MM.1S (cell line): ENCODE data around the gene UGGT2.

Experiments
- DNase-seq: peaks from one replicate; pipeline ENCODE4 v3.0.0-alpha.2; 2015
- H2AFZ ChIP-seq: fragments of 300-600 bp; sonication (generic); 2 replicates; pipeline ENCODE4 v1.6.0; 2016; ENCODE audit warnings: antibody characterized with exemption, low read length
- H3F3A ChIP-seq: fragments of 300-600 bp; sonication (generic); 2 replicates; pipeline ENCODE4 v1.6.1; 2016; ENCODE audit warnings: mild to moderate bottlenecking, antibody characterized with exemption, low read length, moderate library complexity, mixed read lengths; ENCODE audit not compliant: insufficient read depth
- H3K27ac ChIP-seq: fragments of 300-600 bp; sonication (generic); 2 replicates; pipeline ENCODE4 v1.5.1; 2016; ENCODE audit warnings: mild to moderate bottlenecking, low read length
- H3K27me3 ChIP-seq: fragments of 300-600 bp; sonication (generic); replicated peaks from 2 replicates; pipeline ENCODE4 v1.6.0; 2016; ENCODE audit warnings: low read length; ENCODE audit not compliant: insufficient read depth
- H3K36me3 ChIP-seq: fragments of 300-600 bp; sonication (generic); replicated peaks from 2 replicates; pipeline ENCODE4 v1.6.1; 2016; ENCODE audit warnings: mild to moderate bottlenecking, low read length, mixed read lengths; ENCODE audit not compliant: insufficient read depth
- H3K4me1 ChIP-seq: fragments of 300-600 bp; sonication (generic); 2 replicates; pipeline ENCODE4 v1.6.1; 2016; ENCODE audit warnings: low read length, mixed read lengths
- H3K4me2 ChIP-seq: fragments of 300-600 bp; sonication (generic); 2 replicates; pipeline ENCODE4 v1.6.0; 2016; ENCODE audit warnings: low read depth, low read length
- H3K4me3 ChIP-seq: fragments of 300-600 bp; sonication (generic); 2 replicates; pipeline ENCODE4 v1.5.1; 2016; ENCODE audit warnings: low read length, mixed read lengths
- H3K79me2 ChIP-seq: fragments of 300-600 bp; sonication (generic); 2 replicates; pipeline ENCODE4 v1.6.1; 2016; ENCODE audit warnings: mixed run types, low read length, mixed read lengths
- H3K9ac ChIP-seq: fragments of 300-600 bp; sonication (generic); 2 replicates; pipeline ENCODE4 v1.6.1; 2016; ENCODE audit warnings: low read length, mixed read lengths
- H3K9me2 ChIP-seq: fragments of 300-600 bp; sonication (generic); replicated peaks from 2 replicates; pipeline ENCODE4 v1.6.1; 2016; ENCODE audit warnings: mild to moderate bottlenecking, low read length, mixed read lengths; ENCODE audit not compliant: insufficient read depth
- H3K9me3 ChIP-seq: fragments of 300-600 bp; sonication (generic); replicated peaks from 2 replicates; pipeline ENCODE4 v1.6.1; 2016; ENCODE audit warnings: mild to moderate bottlenecking, low read length, mixed read lengths; ENCODE audit not compliant: insufficient read depth
- H4K20me1 ChIP-seq: fragments of 300-600 bp; sonication (generic); 2 replicates; pipeline ENCODE4 v1.6.1; 2016; ENCODE audit warnings: mild to moderate bottlenecking, low read length, moderate library complexity, mixed read lengths; ENCODE audit not compliant: insufficient read depth
- CTCF ChIP-seq: fragments of 300-600 bp; sonication (generic); IDR thresholded peaks from 2 replicates; pipeline ENCODE4 v1.5.1; 2016; ENCODE audit warnings: antibody characterized with exemption, low read length, mixed read lengths
- EZH2 ChIP-seq: fragments of 300-600 bp; sonication (generic); optimal IDR thresholded peaks from 2 replicates; pipeline ENCODE3; 2017; ENCODE audit warnings: low read depth, mild to moderate bottlenecking, antibody characterized with exemption, low read length, mixed read lengths
- EZH2phosphoT487 ChIP-seq: fragments of 300-600 bp; sonication (generic); IDR thresholded peaks from 2 replicates; pipeline ENCODE4 v1.6.1; 2018; ENCODE audit warnings: antibody characterized with exemption, low read length

UGGT2 gene

GRCh38 chr13:95950103-95950502 is 103.1 kb downstream of the UGGT2 start:
- no peak for DNase-seq
- no peak overlapping the region for H3K27ac ChIP-seq
- no peaks in the 10 kb centered on the region for H3K9me3 ChIP-seq
- H3K4me2 ChIP-seq = no peak overlapping the region
- no peaks in the 10 kb centered on the region; the same call in 1 of the 2 replicates for H3K36me3 ChIP-seq
- no peaks in the 10 kb centered on the region for H3K9me2 ChIP-seq
- H3K79me2 ChIP-seq = no peaks in the 10 kb centered on the region
- H3F3A ChIP-seq = no peaks in the 10 kb centered on the region
- H2AFZ ChIP-seq = no peak overlapping the region
- no peak overlapping the region for H3K9ac ChIP-seq
- H3K27me3 ChIP-seq = no peaks in the 10 kb centered on the region
- H4K20me1 ChIP-seq = 0 out of 2 replicates have a peak, but pooled peaks cover 3% of the 10 kb centered on the region
- peaks cover under 1% of the 10 kb centered on the region; the same call in 1 of the 2 replicates for H3K4me1 ChIP-seq
- TF ChIP-seq EZH2phosphoT487 (no peak), CTCF (no peak), EZH2 (no peak)
- no peak overlapping the region for H3K4me3 ChIP-seq

GRCh38 chr13:95948656-95949055 is 104.5 kb downstream of the UGGT2 start:
- Histone ChIP-seq H3K4me1 (no peaks in the 10 kb centered on the region), H3F3A (no peaks in the 10 kb centered on the region), H3K9me2 (no peaks in the 10 kb centered on the region), H3K27ac (no peak overlapping the region), H3K4me3 (no peak overlapping the region), H3K79me2 (no peaks in the 10 kb centered on the region), H3K9me3 (no peaks in the 10 kb centered on the region), H3K36me3 (no peaks in the 10 kb centered on the region; the same call in 1 of the 2 replicates), H3K4me2 (no peak overlapping the region), H3K9ac (no peak overlapping the region), H3K27me3 (no peaks in the 10 kb centered on the region), H4K20me1 (0 out of 2 replicates have a peak, but pooled peaks cover 3% of the 10 kb centered on the region), H2AFZ (no peak overlapping the region)
- no peak for TF ChIP-seq EZH2
- TF ChIP-seq EZH2phosphoT487 = no peak
- TF ChIP-seq CTCF = no peak
- no peak for DNase-seq

GRCh38 chr13:95937714-95938320 is 115.4 kb downstream of the UGGT2 start:
- H3F3A ChIP-seq = no peaks in the 10 kb centered on the region
- no peak overlapping the region for H3K4me3 ChIP-seq
- H3K4me1 ChIP-seq = no peaks in the 10 kb centered on the region
- H4K20me1 ChIP-seq = no peaks in the 10 kb centered on the region
- no peaks in the 10 kb centered on the region for H3K79me2 ChIP-seq
- no peak for DNase-seq
- no peak overlapping the region for H3K4me2 ChIP-seq
- no peaks in the 10 kb centered on the region for H3K9me3 ChIP-seq
- no peaks in the 10 kb centered on the region for H3K36me3 ChIP-seq
- no peak overlapping the region for H2AFZ ChIP-seq
- H3K9me2 ChIP-seq = no peaks in the 10 kb centered on the region
- H3K27me3 ChIP-seq = no peaks in the 10 kb centered on the region
- TF ChIP-seq EZH2phosphoT487 (no peak), EZH2 (no peak), CTCF (no peak)
- no peak overlapping the region for H3K27ac ChIP-seq
- no peak overlapping the region for H3K9ac ChIP-seq
